GM10266 (cell line): ENCODE data around the gene KAT14.
"Not testable (repeated sequence)": the region's sequence is repeated elsewhere in the genome, so short reads cannot be mapped to it uniquely, and the experiment has no call there.

Experiments used
- DNase-seq: peaks from one replicate; pipeline ENCODE4 v3.0.0; 2012; ENCODE audit errors: extremely low spot score
- TF ChIP-seq, protein P1 (sequence below): IDR thresholded peaks from 2 replicates; pipeline ENCODE4 v1.5.1; 2012; ENCODE audit warnings: mild to moderate bottlenecking, low read depth; ENCODE audit not compliant: control insufficient read depth, insufficient read depth; ENCODE audit errors: missing control alignments

The KAT14 gene, protein sequence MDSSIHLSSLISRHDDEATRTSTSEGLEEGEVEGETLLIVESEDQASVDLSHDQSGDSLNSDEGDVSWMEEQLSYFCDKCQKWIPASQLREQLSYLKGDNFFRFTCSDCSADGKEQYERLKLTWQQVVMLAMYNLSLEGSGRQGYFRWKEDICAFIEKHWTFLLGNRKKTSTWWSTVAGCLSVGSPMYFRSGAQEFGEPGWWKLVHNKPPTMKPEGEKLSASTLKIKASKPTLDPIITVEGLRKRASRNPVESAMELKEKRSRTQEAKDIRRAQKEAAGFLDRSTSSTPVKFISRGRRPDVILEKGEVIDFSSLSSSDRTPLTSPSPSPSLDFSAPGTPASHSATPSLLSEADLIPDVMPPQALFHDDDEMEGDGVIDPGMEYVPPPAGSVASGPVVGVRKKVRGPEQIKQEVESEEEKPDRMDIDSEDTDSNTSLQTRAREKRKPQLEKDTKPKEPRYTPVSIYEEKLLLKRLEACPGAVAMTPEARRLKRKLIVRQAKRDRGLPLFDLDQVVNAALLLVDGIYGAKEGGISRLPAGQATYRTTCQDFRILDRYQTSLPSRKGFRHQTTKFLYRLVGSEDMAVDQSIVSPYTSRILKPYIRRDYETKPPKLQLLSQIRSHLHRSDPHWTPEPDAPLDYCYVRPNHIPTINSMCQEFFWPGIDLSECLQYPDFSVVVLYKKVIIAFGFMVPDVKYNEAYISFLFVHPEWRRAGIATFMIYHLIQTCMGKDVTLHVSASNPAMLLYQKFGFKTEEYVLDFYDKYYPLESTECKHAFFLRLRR

GRCh38 chr20:18137412-18138265 lies at the start of gene KAT14, which contains the start of gene PET117:
KAT14 (plus strand) TSS chr20:18137863; CDS start chr20:18142661, 4,798 bp downstream.
PET117 (plus strand) TSS chr20:18137863; CDS start chr20:18137956, 93 bp downstream.
- TF ChIP-seq, protein P1, sequence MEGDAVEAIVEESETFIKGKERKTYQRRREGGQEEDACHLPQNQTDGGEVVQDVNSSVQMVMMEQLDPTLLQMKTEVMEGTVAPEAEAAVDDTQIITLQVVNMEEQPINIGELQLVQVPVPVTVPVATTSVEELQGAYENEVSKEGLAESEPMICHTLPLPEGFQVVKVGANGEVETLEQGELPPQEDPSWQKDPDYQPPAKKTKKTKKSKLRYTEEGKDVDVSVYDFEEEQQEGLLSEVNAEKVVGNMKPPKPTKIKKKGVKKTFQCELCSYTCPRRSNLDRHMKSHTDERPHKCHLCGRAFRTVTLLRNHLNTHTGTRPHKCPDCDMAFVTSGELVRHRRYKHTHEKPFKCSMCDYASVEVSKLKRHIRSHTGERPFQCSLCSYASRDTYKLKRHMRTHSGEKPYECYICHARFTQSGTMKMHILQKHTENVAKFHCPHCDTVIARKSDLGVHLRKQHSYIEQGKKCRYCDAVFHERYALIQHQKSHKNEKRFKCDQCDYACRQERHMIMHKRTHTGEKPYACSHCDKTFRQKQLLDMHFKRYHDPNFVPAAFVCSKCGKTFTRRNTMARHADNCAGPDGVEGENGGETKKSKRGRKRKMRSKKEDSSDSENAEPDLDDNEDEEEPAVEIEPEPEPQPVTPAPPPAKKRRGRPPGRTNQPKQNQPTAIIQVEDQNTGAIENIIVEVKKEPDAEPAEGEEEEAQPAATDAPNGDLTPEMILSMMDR = no peak
- peak; percentile 88 for DNase-seq

DNA sequence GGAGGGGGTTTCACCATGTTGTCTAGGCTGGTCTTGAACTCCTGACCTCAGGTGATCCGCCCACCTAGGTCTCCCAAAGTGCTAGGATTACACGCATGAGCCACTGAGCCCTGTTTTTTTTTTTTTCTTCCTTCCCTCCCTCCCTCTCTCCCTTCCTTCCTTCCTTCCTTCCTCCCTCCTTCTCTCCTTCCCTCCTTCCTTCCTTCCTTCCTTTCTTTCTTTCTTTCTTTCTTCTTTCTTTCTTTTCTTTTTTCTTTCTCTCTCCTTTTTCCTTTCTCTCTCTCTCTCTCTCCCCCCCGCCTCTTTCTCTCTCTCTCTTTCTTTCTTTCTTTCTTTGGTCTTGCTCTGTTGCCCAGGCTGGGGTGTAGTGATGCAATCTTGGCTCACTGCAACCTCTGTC lies 49.4 kb upstream of the KAT14 start:
- not testable (repeated sequence) for DNase-seq

GRCh38 chr20:18088841-18089240 lies 48.8 kb upstream of the KAT14 start:
- not testable (repeated sequence) for DNase-seq

GRCh38 chr20:18090044-18090443 lies 47.6 kb upstream of the KAT14 start:
- no peak for DNase-seq
- TF ChIP-seq, protein P1 = no peak

GRCh38 chr20:18090477-18090876 lies 47.2 kb upstream of the KAT14 start:
- DNase-seq = no peak
- TF ChIP-seq, protein P1 = no peak

DNA sequence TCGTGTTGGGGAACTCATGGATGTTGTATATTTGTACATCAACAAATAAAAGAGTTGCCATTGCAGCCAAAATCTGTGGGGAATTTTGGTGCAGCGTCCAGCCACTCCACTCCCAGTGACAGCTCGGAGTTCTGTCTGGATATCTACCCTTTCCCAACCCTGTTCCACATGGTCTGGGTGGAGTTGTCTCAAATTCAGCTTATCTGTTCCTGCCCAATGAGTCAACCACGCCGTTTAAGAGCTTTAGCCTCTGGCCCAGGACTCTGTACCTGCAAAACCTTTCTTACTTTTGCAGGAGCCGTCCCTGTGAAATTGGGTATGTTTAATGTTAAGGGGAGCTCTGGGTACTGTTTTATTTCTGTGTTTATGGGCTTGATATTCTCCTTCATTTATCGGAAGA lies 46.0 kb upstream of the KAT14 start:
- no peak for DNase-seq
- TF ChIP-seq, protein P1 = no peak

DNA sequence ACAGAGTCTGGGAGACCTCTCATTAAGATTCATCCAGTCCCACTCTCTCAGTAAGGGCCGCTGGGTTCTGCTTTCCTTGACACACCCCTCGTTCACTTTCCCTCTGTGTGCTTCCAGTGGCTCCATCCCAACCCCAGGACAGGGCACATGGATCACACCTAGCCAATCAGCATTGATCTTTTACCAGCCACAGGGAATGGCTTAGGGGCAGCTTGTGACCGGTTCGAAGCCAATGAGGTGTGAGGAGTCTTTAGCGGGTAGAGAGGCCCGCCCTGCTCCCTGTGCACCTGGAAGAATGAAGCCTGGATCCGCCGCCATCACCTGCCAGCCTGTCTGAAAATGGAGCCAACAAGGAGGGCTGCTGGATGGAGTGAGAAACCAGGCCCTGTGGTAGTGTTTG lies 44.8 kb upstream of the KAT14 start:
- TF ChIP-seq, protein P1 = no peak
- no peak for DNase-seq

- TF ChIP-seq, protein P1 = no peak
- DNase-seq = no peak
These were observed 44.3 kb upstream of the KAT14 start for GRCh38 chr20:18093388-18093787.
